HepG2 (cell line): ENCODE results near the gene TAAR6. TPM values are rescaled to one million over a fixed set of nuclear protein-coding genes. Genes with fewer than 3 reads are reported as not detected.

Experiments
- ATAC-seq: fragments of 200-7000 bp; cut with Tn5 transposase; 3 replicates; pipeline ENCODE4 v1.9.1; 2020; ENCODE audit warnings: mild to moderate bottlenecking, moderate library complexity
- BruUV-seq: library from RNA; stranded (reverse); fragments of 400-500 nt; replicated peaks from 2 replicates; lab custom pipeline; 2021; lab: Mats Ljungman, UMichigan
- CTCF ChIA-PET: fragments of 300-600 bp; formaldehyde crosslinking; extraction: SDS; loops from one replicate; lab custom pipeline; 2021; ENCODE audit warnings: low total read pairs, inconsistent platforms, low intra/inter-chr PET ratio; lab: Yijun Ruan, JAX
- POLR2A ChIA-PET: fragments of 350-600 bp; sonication (Branson Sonifier 250); formaldehyde crosslinking; loops from one replicate; lab custom pipeline; 2020; ENCODE audit warnings: antibody characterized with exemption, inconsistent platforms; lab: Yijun Ruan, JAX
- DNase-seq: peaks from one replicate; pipeline ENCODE4 v3.0.0-alpha.2; 2015; ENCODE audit warnings: low spot score
- FAIRE-seq: peaks from 3 replicates; lab custom pipeline; 2011; peaks lifted over from hg19 to GRCh38; lab: Jason Lieb, UNC
- H2AFZ ChIP-seq: one replicate; pipeline ENCODE4 v1.6.1; 2011; ENCODE audit warnings: low read length, inconsistent platforms
- H3K27ac ChIP-seq: fragments of 300-600 bp; 3 replicates; pipeline ENCODE4 v1.8.0; 2011; ENCODE audit warnings: mixed run types, mild to moderate bottlenecking, mixed read lengths, low read length, inconsistent platforms; ENCODE audit not compliant: insufficient read depth; ENCODE audit errors: extremely low read length
- H3K27me3 ChIP-seq, 2 experiments: fragments of 200-600 bp in 1 of 2; 2 replicates in 1 of 2; 3 replicates in 1 of 2; pipeline versions ENCODE4 v1.6.0 to v1.8.0; 2011; ENCODE audit warnings: low read length in 2 of 2, mild to moderate bottlenecking in 2 of 2, moderate library complexity in 2 of 2, inconsistent platforms in 1 of 2; ENCODE audit not compliant: insufficient read depth in 2 of 2, control insufficient read depth in 1 of 2
- H3K36me3 ChIP-seq, 2 experiments: fragments of 200-600 bp in 1 of 2; replicated peaks in 1 of 2; 2 replicates in 1 of 2; 3 replicates in 1 of 2; pipeline versions ENCODE4 v1.5.1 to v1.8.0; 2011; ENCODE audit warnings: low read length in 2 of 2, inconsistent platforms in 1 of 2; ENCODE audit not compliant: insufficient read depth in 2 of 2, control insufficient read depth in 1 of 2
- H3K4me1 ChIP-seq: 2 replicates; pipeline ENCODE4 v1.5.1; 2012; ENCODE audit warnings: low read length, inconsistent platforms; ENCODE audit not compliant: insufficient read depth
- H3K4me2 ChIP-seq: 2 replicates; pipeline ENCODE4 v1.6.0; 2011; ENCODE audit warnings: low read depth, low read length, inconsistent platforms
- H3K4me3 ChIP-seq, 3 experiments: fragments of 200-600 bp in 1 of 3; sonication (generic), shearing (Covaris generic) in 1 of 3; replicated peaks in 1 of 3; 2 replicates each; pipeline ENCODE4 v1.5.1; 2011 to 2016; ENCODE audit warnings: low read length in 3 of 3, inconsistent platforms in 2 of 3, low read depth in 2 of 3, mild to moderate bottlenecking in 2 of 3, control low read depth in 1 of 3, mixed read lengths in 1 of 3; ENCODE audit not compliant: insufficient read depth in 1 of 3
- H3K79me2 ChIP-seq: one replicate; pipeline ENCODE4 v1.6.1; 2011; ENCODE audit warnings: low read length, inconsistent platforms; ENCODE audit not compliant: insufficient read depth
- H3K9ac ChIP-seq: 2 replicates; pipeline ENCODE4 v1.6.0; 2011; ENCODE audit warnings: mild to moderate bottlenecking, low read depth, low read length, inconsistent platforms; ENCODE audit not compliant: insufficient read depth
- H3K9me3 ChIP-seq: 2 replicates; pipeline ENCODE4 v1.5.1; 2012; ENCODE audit warnings: mild to moderate bottlenecking, low read length
- H4K20me1 ChIP-seq: 2 replicates; pipeline ENCODE4 v1.6.0; 2011; ENCODE audit warnings: inconsistent platforms, mild to moderate bottlenecking, low read length, moderate library complexity; ENCODE audit not compliant: insufficient read depth
- MAFF ChIP-seq: IDR thresholded peaks from 2 replicates; pipeline ENCODE4 v1.6.1; 2011; ENCODE audit warnings: low read depth, low read length, improper control_type of control experiment
- MATR3 ChIP-seq: sonication (generic); formaldehyde crosslinking; IDR thresholded peaks from 2 replicates; pipeline ENCODE4 v1.4.0; 2020; ENCODE audit warnings: missing genetic modification reagents
- MAZ ChIP-seq, 2 experiments: sonication (generic) in 1 of 2; formaldehyde crosslinking in 1 of 2; IDR thresholded peaks; 2 replicates each; pipeline versions ENCODE4 v1.5.0 to v1.6.1; 2012 to 2020; ENCODE audit warnings: low read depth in 2 of 2, mild to moderate bottlenecking in 2 of 2, borderline replicate concordance in 1 of 2, improper control_type of control experiment in 1 of 2, low read length in 1 of 2, missing genetic modification reagents in 1 of 2, moderate library complexity in 1 of 2
- NONO ChIP-seq, 2 experiments: fragments of 450-650 bp in 1 of 2; sonication (generic) in 1 of 2; formaldehyde crosslinking in 1 of 2; IDR thresholded peaks in 1 of 2; conservative IDR thresholded peaks in 1 of 2; 2 replicates each; pipeline versions ENCODE4 v1.6.1 to v1.8.0; 2017 to 2022; ENCODE audit warnings: mild to moderate bottlenecking in 1 of 2, missing genetic modification reagents in 1 of 2, moderate library complexity in 1 of 2
- PAXIP1 ChIP-seq: sonication (generic); formaldehyde crosslinking; conservative IDR thresholded peaks from 2 replicates; pipeline ENCODE4 v1.4.0; 2020; ENCODE audit warnings: mild to moderate bottlenecking, missing genetic modification reagents, moderate library complexity
- RBFOX2 ChIP-seq: fragments of 200-400 bp; formaldehyde crosslinking; IDR thresholded peaks from 2 replicates; pipeline ENCODE4 v1.6.1; 2017; ENCODE audit warnings: low read depth, mild to moderate bottlenecking, low read length
- SOX13 ChIP-seq, 3 experiments: fragments of 450-650 bp in 1 of 3; sonication (generic) in 1 of 3; formaldehyde crosslinking in 1 of 3; IDR thresholded peaks in 2 of 3; conservative IDR thresholded peaks in 1 of 3; 2 replicates each; pipeline versions ENCODE4 v1.5.0 to v1.6.1; 2016 to 2020; ENCODE audit warnings: antibody characterized with exemption in 1 of 3, mild to moderate bottlenecking in 1 of 3, missing compliant biosample characterization in 1 of 3, missing genetic modification reagents in 1 of 3, moderate library complexity in 1 of 3
- SOX6 ChIP-seq, 2 experiments: fragments of 450-650 bp in 1 of 2; sonication (generic) in 1 of 2; formaldehyde crosslinking in 1 of 2; IDR thresholded peaks; 2 replicates each; pipeline versions ENCODE4 v1.4.0 to v1.6.1; 2017 to 2020; ENCODE audit warnings: antibody characterized with exemption in 1 of 2, mild to moderate bottlenecking in 1 of 2, missing genetic modification reagents in 1 of 2
- TAF1 ChIP-seq: sonication (generic); formaldehyde crosslinking; IDR thresholded peaks from 2 replicates; pipeline ENCODE4 v1.4.0; 2020; ENCODE audit warnings: missing genetic modification reagents
- ZNF12 ChIP-seq: sonication (generic); formaldehyde crosslinking; IDR thresholded peaks from 2 replicates; pipeline ENCODE4 v1.5.0; 2020; ENCODE audit warnings: missing genetic modification reagents
- ZNF335 ChIP-seq: sonication (generic); formaldehyde crosslinking; IDR thresholded peaks from 2 replicates; pipeline ENCODE4 v1.4.0; 2020; ENCODE audit warnings: missing genetic modification reagents
- ZNF354B ChIP-seq: sonication (generic); formaldehyde crosslinking; IDR thresholded peaks from 2 replicates; pipeline ENCODE4 v1.8.0; 2022; ENCODE audit warnings: mild to moderate bottlenecking, missing genetic modification reagents
- WGBS: methylation state at CpG from one replicate; pipeline ENCODE4 v1.1.6; 2017; ENCODE audit warnings: low lambda C conversion rate; 5-methylcytosine and 5-hydroxymethylcytosine counted together
- in situ Hi-C: cut with HindIII; loops from 2 replicates; pipeline ENCODE4 v1.10.0; 2017; ENCODE audit warnings: low pct_unique_long_range_greater_than_20kb; ENCODE audit not compliant: extremely low pct_ligation_motif_present
- intact Hi-C: fragments of 100-400 bp; cut with micrococcal nuclease; formaldehyde crosslinking; loops from one replicate; pipeline ENCODE4 v1.10.0; 2022; ENCODE audit not compliant: unreplicated experiment
- polyA plus RNA-seq, 8 experiments: library from polyadenylated mRNA; depleted of rRNA in 3 of 8; stranded (reverse) in 7 of 8; unstranded in 1 of 8; fragments of >200 nt; fragmentation: Illumina TruSeq in 4 of 8; extraction: Trizol in 4 of 8; gene quantifications; 2 replicates each; pipeline versions ENCODE4 v1.2.1 to v1.2.3, GENCODE V29; 2011 to 2016; ENCODE audit warnings: low read depth in 4 of 8, missing spikeins in 1 of 8, mixed read lengths in 1 of 8; ENCODE audit not compliant: insufficient read depth in 1 of 8
- total RNA-seq, 5 experiments: library from RNA; depleted of rRNA; stranded (reverse); fragments of >200 nt; fragmentation: Illumina TruSeq; extraction: Trizol; gene quantifications; 2 replicates each; pipeline ENCODE4 v1.2.3, GENCODE V29; 2016; ENCODE audit warnings: low read depth in 1 of 5
- TF ChIP-seq, protein P1 (sequence below): sonication (generic); formaldehyde crosslinking; IDR thresholded peaks from 2 replicates; pipeline ENCODE4 v1.4.0; 2020; ENCODE audit warnings: missing genetic modification reagents
- TF ChIP-seq, protein P2 (sequence below): sonication (generic); formaldehyde crosslinking; IDR thresholded peaks from 2 replicates; pipeline ENCODE4 v1.9.0; 2021; ENCODE audit warnings: missing genetic modification reagents, borderline replicate concordance

Gene TAAR6
- total and polyA plus RNA-seq, 2 of the 13 experiments (the other 11 are each of a cell fraction or from before 2014, with no cell fraction given), result not detected

- CTCF ChIA-PET, result no interaction called here
- intact Hi-C loops, result no loop called here
Measured at GRCh38 chr6:132614554-132614953, 44.4 kb downstream of the TAAR6 start.

More at GRCh38 chr6:132614554-132614953, 44.4 kb downstream of the TAAR6 start:
- H2AFZ ChIP-seq, result no peak overlapping the region
- TF ChIP-seq ZNF335 (CRISPR knock-in tag) (no peak), MATR3 (CRISPR knock-in tag) (no peak), MAZ (IDR thresholded peaks at IDR 0.05; ENCODE audit: borderline replicate concordance, low read depth, low read length) (no peak), MAZ (CRISPR knock-in tag; IDR thresholded peaks at IDR 0.05; ENCODE audit: low read depth) (no peak), SOX13 (IDR thresholded peaks at IDR 0.05) (no peak), SOX13 (CRISPR knock-in tag; conservative IDR thresholded peaks at IDR 0.05 in 1 of 2, IDR thresholded peaks at IDR 0.05 in 1 of 2) (no peak), SOX6 (IDR thresholded peaks at IDR 0.05) (no peak), SOX6 (CRISPR knock-in tag; IDR thresholded peaks at IDR 0.05) (no peak), TAF1 (no peak), PAXIP1 (CRISPR knock-in tag) (no peak), ZNF354B (CRISPR knock-in tag) (no peak), NONO (IDR thresholded peaks at IDR 0.05) (no peak), NONO (CRISPR knock-in tag; conservative IDR thresholded peaks at IDR 0.05) (no peak), ZNF12 (CRISPR knock-in tag) (no peak), MAFF (no peak), RBFOX2 (no peak)
- TF ChIP-seq, protein P1, sequence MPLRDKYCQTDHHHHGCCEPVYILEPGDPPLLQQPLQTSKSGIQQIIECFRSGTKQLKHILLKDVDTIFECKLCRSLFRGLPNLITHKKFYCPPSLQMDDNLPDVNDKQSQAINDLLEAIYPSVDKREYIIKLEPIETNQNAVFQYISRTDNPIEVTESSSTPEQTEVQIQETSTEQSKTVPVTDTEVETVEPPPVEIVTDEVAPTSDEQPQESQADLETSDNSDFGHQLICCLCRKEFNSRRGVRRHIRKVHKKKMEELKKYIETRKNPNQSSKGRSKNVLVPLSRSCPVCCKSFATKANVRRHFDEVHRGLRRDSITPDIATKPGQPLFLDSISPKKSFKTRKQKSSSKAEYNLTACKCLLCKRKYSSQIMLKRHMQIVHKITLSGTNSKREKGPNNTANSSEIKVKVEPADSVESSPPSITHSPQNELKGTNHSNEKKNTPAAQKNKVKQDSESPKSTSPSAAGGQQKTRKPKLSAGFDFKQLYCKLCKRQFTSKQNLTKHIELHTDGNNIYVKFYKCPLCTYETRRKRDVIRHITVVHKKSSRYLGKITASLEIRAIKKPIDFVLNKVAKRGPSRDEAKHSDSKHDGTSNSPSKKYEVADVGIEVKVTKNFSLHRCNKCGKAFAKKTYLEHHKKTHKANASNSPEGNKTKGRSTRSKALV (CRISPR knock-in tag), result no peak
- TF ChIP-seq, protein P2, sequence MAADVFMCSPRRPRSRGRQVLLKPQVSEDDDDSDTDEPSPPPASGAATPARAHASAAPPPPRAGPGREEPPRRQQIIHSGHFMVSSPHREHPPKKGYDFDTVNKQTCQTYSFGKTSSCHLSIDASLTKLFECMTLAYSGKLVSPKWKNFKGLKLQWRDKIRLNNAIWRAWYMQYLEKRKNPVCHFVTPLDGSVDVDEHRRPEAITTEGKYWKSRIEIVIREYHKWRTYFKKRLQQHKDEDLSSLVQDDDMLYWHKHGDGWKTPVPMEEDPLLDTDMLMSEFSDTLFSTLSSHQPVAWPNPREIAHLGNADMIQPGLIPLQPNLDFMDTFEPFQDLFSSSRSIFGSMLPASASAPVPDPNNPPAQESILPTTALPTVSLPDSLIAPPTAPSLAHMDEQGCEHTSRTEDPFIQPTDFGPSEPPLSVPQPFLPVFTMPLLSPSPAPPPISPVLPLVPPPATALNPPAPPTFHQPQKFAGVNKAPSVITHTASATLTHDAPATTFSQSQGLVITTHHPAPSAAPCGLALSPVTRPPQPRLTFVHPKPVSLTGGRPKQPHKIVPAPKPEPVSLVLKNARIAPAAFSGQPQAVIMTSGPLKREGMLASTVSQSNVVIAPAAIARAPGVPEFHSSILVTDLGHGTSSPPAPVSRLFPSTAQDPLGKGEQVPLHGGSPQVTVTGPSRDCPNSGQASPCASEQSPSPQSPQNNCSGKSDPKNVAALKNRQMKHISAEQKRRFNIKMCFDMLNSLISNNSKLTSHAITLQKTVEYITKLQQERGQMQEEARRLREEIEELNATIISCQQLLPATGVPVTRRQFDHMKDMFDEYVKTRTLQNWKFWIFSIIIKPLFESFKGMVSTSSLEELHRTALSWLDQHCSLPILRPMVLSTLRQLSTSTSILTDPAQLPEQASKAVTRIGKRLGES (CRISPR knock-in tag), result no peak
- H3K27me3 ChIP-seq, result no peaks in the 10 kb centered on the region
- FAIRE-seq (no peak), ATAC-seq (no peak), DNase-seq (no peak)
- in situ Hi-C loops, result no loop called here
- H4K20me1 ChIP-seq, result no peaks in the 10 kb centered on the region
- 39% methylated on average over 6 of the region's 7 CpGs for WGBS
- BruUV-seq, result no TSS peak
- H3K9me3 ChIP-seq, result no peaks in the 10 kb centered on the region
- H3K4me1 ChIP-seq, result peaks cover 10% of the 10 kb centered on the region; the same call in 1 of the 2 replicates
- POLR2A ChIA-PET, result no interaction called here
- no peak overlapping the region for H3K9ac ChIP-seq
- H3K36me3 ChIP-seq, result no peaks in the 10 kb centered on the region
- no peak overlapping the region for H3K27ac ChIP-seq
- no peaks in the 10 kb centered on the region for H3K79me2 ChIP-seq
- H3K4me3 ChIP-seq, result no peak overlapping the region; a peak in 1 of 6 replicates
- H3K4me2 ChIP-seq, result peak overlapping the region; percentile 32
